Measurements from ENCODE around the gene FBXO11.
"Not testable (repeated sequence)": the region's sequence is repeated elsewhere in the genome, so short reads cannot be mapped to it uniquely, and the experiment has no call there.

Gene FBXO11

DNA sequence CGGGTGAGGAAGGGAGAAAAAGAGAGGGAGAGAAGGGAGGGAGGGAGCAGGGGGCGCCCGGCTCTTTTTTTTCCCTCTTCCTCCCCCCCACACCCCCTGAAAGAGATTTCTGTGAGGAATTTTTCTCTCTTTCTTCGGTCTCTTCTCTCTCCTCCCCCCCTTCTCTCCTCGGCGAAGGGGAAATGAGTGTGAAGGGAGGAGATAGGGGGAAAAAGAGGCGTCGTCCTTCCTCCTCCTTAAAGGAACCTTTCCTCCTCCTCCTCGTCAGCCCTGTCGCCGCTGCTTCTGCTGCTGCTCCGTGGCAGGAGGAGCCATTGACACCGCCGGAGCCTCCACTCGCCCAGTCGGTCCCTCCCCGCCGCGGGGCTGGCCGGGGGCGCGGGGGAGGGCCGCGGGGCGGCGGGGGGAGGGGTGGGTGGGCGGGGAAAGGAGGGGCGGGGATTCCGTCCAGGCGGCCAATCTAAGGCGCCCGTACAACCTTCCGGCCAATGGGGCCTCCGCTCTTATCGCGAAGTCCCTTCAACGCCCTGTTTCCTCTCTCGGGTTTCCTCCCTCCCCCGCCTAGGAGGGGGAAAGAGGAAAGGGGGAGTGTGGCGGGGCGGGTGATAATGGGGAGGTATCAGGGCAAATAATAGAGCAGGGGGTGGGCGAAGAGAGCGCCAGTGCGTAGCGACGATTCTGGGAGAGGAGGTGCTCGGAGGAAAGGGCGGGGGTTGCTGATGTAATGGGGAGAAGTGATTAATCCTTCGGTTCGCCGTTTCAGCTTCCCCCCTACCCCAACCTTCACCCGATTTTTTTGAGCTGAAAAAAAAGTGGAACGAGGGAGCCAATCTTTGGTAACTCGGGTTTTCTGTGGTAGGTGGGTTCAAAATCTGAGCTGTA is at the start of gene FBXO11:
Gene FBXO11, minus strand, starts transcription at position 342 of the 882 bp plus-strand sequence. CDS start 778 bp downstream, outside the sequence.
- peak; percentile 72 to 98 (median 94) for DNase-seq

DNA sequence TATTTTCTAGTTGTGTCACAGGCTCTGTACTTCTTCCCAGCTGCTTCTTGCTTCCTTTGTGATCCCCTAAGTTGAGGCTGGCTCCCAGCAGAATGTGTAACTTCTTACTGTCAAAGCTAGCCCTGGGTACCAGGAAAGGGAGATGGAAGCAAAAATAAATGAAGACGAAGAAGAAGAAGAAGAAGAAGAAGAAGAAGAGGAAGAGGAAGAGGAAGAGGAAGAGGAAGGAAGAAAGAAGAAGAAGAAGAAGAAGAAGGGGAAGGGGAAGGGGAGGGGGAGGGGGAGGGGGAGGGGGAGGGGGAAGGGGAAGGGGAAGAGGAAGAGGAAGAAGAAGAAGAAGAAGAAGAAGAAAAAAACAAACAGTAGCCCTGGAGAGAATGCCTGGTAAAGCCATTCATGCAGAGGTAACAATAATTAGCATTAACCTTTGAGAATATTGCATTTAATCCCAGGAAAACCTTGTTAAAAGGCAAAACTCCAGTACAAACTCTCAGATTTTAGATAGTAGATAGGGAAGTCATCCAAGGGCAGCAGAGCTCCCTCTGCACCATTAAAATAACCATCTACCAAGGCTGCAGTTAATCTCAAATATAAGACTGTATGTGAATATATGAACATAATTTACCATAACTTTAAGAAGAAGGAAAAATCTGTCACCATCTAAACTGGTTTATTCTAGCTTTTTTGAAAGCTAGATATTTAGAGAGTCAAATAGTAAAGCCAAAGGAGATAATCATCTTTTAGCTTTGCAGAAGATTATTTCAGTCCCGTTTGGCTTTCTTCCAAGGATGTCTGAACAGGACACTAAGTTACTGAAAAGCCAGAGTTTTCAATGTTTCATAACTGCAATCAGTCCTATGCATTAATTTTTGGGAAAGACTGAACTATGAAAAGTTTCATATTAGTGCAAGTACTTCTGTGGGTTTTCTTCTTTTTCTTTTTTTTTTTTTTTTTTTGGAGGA is 44.3 kb upstream of the FBXO11 start:
- no peak for DNase-seq

DNA sequence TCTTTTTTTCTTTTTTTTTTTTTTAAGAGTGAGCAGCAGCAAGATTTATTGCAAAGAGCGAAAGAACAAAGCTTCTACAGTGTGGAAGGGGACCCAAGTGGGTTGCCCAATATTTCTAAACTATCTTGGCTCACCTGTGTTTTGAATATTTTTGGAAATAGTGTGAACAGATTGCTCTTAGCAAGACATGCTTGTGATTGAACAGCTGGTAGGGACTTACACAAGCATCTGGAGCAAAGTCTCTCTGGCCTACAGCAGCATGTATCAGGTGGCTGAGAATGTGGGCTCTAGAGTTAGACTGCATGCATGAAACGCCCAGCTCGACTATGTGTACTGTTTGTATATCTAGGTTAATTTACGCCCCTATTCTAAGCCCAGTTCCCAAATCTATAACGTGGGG is 40.3 kb upstream of the FBXO11 start:
- no peak for DNase-seq

DNA sequence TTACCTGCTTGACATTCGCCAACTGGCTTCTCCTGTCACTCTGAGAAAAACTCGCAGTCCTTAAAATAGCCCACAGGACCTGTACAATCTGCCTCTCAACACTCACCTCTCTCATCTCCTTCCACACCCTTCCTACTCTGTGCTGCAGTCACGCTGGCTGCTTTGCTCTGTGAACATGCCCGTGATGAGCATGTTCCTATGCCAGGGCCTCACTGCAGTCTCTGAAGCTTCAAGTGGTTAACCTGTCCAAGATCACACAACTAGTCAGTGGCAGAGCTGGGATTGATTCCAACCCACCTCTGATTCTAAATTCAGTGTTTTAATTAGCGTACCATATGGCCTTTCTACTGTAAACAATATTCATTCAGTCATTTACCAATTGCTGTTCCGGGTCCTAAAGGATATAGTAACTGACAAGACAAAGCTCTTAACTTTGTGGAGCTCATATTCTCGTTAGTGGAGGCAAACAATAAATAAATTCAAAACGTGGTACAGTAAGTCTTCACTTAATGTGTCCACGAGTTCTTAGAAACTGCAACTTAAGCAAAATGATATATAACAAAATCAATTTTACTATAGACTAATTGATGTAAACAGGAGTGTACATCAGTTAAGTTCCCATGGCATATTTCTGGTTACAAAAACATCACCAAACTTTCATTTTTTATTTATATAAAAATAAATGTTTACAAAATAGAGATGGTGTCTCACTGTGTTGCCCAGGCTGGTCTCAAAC is 38.9 kb upstream of the FBXO11 start:
- no peak for DNase-seq

DNA sequence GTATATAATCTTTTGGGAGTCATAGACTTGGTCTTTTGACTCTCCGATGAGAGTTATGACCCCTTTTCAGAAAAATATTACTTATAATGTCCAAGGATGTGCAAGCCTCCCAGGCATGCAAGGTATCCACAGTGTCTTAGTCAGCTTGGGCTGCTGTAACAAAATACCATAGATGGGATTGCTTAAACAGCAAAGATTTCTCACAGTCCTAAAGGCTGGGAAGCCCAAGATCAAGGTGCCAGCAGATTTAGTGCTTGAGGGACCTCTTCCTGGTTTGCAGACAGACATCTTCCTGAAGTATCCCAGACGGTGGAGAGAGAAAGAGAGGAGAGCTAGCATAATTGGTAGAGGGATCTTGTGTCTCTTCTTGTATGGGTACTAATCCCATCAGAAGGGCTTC is 35.6 kb upstream of the FBXO11 start:
- no peak for DNase-seq

DNA sequence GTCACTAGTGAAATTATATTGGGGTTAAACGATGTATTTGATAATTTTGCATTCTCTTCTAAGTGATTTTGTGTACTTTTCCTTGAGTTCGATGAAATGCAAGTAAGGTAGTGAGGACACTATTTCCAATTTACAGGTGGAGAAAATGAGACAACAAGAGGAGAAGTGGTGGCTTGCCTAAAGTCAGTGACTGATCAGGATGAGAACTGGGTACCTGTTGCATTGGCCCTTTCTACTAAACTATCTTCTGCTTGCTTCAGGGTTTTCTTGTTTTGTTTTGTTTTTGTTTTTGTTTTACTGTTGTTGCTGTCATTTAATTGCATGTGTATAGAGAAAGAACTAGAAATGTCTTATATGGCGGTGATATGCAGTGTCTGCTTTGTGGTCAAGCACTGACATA is 31.4 kb upstream of the FBXO11 start:
- no peak for DNase-seq

DNA sequence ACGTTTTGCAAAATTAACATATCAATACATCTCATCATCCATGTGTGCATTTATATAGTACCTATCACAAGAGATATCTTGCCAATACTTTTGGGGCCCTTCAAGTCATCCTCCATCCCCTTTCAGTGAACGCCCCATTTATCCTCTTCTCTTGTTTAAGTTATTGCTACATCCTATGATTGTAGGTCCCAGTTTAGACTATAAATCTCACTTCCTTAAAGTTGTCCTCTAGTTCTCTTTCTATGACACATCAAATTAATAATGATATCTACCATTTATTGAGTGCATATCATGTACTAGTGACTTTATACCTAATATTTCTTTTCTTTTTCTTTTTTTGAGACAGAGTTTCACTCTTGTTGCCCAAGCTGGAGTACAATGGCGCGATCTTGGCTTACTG is 28.8 kb upstream of the FBXO11 start:
- DNase-seq = no peak

DNA sequence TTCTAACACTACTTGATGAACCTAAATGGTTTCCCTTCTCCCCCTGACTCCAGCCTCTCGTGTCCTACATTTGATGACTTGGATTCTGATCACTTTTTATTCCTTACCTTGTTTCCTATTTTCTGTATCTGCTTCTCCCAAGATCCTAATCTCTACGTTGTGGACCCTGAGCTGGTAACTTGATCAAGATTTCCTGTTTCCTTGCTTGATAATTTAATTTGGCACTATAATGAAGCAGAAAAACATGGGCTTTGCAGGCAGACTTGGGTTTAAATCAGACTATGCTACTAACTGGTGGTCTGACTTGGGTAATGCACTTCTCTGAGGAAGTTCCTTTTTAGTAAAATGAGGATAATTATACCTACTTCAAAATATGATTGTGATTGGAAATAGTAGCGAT is 11.7 kb upstream of the FBXO11 start:
- no peak for DNase-seq

DNA sequence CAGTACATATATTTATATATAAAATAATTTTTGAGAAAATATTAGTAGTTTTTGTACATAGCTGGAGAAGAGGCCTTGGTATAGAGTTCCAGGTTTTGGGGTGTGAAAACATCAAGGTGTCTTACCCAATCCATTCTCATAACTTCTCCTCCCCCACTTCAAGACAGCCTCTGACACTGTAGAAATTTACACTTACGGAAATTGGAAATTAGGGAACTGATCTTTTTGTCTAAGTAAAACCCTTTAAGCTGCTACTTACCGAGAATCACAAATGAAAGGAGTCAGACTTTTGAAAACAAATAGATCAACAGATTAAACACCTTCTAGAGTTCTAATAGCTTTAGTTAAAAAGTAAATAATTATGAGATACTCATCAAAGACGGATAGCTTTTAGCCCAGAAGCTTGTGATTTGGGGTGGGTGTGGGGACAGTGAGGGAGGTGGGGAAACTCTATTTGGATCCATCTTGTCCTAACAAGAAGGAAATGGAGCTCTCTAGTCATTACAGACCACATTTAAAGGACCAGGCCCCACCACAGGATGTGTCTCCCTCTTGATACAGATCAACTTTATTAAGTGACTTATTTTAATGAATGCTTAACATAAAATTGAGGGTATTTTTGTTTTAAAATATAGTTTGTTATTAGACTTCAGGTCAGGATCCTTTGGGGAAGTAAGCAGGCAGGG is 11.1 kb upstream of the FBXO11 start:
- DNase-seq = no peak

DNA sequence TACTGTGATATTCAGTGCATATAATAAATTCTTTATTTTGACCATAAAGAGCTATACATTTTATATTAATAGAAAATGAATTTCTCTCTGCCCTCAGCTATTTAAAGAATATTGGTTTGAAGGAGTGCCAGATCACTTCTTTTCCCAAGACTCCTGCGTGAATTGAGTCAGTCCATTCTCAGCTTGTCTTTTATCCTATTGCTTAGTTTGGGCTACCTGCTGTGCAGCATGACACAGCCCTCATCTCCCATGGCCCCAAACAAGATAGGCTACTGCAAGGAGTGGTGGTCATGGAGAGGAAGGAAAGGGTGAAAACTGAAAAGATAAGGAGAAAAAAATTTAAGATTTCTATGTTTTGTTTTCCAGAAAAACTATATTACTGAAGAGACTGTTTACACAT is 10.1 kb upstream of the FBXO11 start:
- DNase-seq = no peak

DNA sequence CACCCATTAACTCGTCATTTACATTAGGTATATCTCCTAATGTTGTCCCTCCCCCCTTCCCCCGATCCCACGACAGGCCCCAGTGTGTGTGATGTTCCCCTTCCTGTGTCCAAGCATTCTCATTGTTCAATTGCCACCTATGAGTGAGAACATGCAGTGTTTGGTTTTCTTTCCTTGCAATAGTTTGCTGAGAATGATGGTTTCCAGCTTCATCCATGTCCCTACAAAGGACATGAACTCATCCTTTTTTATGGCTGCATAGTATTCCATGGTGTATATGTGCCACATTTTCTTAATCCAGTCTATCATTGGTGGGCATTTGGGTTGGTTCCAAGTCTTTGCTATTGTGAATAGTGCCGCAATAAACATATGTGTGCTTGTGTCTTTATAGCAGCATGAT is 4.4 kb upstream of the FBXO11 start:
- DNase-seq = not testable (repeated sequence)

DNA sequence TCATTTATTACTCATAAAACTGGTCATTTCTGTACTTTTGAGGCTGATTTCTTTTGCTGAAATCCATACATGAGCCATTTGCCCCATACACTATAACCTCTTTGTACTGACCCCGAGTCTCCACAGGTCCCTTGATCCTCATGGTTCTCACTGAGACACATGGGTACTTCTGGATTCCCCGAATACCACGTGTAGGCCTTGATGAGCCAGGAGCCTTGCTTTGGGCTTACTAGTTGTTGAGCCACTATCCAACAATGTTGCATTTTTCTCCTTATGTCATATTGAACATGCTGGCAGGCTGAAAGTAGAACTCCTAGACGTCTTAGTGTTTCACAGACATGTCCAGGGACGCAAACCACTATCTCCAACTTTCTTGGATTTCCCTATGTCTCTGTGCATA is 2.4 kb upstream of the FBXO11 start:
- no peak for DNase-seq

DNA sequence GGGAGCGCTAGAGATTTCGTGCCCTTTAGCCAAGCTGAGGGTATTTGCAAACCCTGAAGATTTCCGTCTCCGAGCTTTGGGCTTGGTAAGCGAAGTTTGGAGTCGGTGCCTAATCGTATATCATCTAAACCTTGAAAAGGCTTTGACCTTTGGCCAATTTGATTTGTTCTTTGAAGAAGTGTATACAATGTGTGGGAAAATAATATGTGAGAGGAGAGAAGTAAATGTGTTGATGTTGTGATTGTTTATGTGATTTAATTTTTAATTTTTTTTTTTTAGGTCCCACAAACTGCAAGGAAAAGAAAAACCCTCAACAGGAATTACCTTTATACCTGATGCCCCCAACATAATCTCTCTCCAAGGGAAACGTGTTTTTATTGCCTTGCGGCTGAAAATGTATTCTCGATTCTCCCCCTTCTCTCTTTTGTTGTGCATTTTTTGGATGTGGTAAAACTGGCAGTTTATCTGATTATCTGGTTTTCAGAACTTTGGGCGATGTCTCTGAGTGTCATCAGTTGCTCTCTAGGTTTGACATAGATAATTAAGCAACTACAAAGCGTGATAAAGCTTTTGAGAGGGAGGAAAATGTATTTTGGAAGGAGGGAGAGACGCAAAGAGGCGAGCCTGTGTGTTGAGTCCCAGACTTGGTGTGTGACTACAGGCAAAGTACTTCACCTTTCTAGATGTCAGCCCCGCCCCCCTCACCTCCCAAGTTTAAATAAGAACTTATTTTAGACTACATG is 912 bp upstream of the FBXO11 start:
- DNase-seq = peak in 2 of 51 donors; percentile 39 to 65

DNA sequence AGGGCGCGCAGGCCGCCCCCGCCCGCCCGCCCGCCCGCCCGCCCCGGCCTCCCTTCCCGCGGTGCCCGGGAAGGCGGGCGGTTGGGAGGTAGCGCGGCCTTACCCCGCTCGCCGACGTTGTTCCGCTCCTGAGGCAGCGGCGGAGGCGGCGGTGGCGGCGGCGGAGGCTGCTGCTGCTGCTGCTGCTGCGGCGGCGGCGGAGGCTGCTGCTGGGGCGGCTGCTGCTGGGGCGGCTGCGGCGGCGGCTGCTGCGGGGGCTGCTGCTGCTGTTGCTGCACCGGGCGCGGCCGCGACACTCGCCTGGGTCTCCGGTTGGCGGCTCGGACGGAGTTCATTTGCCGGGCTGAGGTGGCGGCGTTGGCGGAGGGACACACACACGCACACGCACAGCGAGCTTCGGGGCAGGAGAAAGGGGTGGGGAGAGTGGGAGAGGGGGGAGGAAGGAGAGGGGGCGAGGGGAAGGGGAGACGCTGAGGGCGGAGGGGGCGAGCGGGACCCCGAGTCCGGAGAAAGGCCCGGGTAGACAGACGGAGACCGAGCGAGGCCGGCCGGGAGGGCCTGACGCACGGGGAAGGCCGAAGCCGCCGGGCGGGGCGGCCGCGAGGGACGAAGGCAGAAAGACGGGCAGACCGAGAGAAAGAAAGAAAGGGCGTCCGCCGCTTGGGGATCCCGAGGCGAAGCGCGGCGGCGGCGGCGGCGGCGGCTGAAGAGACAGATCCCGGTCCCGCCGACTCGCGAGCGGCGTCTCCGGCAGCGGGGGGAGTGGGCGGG is 727 bp downstream of the FBXO11 start:
- DNase-seq = peak in 46 of 51 donors; percentile 16 to 90 (median 68)

DNA sequence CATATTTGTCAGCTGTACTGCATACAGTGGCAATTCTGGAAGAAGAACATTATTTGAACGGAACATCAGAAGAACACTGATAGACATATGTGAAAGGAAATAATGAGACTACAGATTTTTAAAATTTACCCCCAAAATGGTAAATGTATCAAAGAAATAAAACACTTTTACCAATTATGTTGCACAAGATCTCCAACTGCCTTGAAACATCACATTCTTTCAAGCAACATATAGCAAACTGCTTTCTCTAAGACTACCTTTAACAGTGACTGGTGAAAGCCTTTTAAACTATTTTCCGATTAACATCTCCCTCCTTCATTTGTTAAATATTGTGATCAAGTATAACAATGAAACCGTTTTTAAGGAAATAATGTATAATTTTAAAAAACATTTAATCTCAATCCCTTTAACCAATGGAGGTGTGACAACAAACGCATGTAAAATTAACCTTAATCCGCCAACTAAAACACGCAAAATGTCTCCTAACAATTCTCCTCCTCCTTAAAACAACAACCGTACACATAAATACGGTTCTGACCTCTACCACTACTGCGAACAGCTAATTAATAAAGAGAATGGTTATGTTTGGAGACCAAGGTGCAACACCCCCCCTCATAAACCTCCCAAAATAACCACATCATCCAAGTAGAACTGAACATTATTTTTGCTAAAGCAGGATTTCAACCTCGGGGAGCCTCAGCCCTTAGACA is 2.4 kb downstream of the FBXO11 start:
- DNase-seq = peak in 1 of 51 donors; percentile 81

DNA sequence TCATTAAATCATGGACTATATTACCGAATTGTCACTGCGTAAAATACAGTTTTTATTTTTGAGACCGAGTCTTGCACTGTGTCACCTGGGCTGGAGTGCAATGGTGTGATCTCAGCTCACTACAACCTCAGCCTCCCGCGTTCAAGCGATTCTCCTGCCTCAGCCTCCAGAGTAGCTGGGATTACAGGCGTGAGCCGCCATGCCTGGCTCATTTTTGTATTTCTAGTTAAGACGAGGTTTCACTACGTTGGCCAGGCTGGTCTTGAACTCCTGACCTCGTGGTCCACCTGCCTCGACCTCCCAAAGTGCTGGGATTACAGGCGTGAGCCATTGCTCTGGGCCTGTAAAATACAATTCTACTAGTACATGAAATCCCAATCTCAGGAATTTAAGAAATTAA is 4.4 kb downstream of the FBXO11 start:
- DNase-seq = not testable (repeated sequence)

DNA sequence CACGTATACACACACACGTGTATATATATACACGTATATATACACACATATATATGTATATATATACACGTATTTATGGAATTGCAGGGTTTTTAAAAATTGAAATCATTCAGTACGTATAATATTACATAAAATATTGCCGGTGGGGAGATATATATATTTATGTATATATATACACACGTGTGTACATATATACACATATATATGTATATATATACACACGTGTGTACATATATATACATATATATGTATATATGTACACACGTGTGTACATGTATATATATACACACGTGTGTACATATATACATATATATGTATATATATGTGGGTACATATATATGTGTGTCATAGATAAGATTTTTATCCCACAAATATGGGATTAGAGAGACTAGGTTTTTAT is 5.4 kb downstream of the FBXO11 start:
- DNase-seq = no peak

DNA sequence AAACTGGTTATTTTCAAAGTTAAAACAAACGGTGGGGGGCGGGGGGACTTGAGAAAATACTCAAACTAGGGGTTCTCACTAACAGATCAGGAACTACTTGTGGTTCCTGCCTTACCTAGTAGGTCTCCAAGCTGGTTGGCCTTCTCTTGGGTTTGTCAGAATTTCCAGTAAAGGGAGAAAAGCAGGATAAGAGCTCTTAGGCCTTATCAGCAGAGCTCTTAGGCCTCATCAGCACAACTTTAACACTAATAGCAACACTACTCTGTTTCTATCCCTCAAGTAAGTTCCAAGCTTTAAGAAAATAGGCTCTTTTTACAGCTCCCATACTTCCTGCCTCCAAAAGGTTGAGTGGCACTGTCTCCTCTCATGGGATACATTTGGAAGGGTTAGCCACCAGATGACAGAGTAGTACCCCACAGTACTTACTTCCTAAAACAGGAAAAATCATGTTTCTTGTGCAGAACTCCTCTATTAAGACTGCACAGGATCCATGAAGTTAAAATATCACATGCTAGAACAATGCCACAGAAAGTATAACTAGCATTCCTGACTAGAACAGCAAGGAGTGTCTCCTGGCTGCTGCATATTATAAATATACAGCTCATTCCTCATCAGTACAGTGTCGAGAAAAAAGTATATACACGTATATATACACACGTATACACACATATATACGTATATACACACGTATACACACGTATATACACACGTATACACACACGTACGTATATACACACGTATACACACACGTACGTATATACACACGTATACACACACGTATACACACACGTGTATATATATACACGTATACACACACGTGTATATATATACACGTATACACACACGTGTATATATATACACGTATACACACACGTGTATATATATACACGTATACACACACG is 6.1 kb downstream of the FBXO11 start:
- DNase-seq = no peak
